BJ (cell line): ENCODE results near the gene MBNL3. TPM values are rescaled to one million over a fixed set of nuclear protein-coding genes. Genes with fewer than 3 reads are reported as not detected.

Experiments
- CTCF ChIA-PET: fragments of 350-600 bp; formaldehyde crosslinking; extraction: SDS; loops from one replicate; lab custom pipeline; 2021; ENCODE audit warnings: antibody characterized with exemption, inconsistent platforms; lab: Yijun Ruan, JAX
- POLR2A ChIA-PET: fragments of 300-600 bp; sonication (Branson Sonifier 250); formaldehyde crosslinking; extraction: SDS; loops from one replicate; lab custom pipeline; 2021; ENCODE audit warnings: antibody characterized with exemption; lab: Charles Lee
- DNase-seq: peaks from one replicate; pipeline ENCODE4 v3.0.0-alpha.2; 2011; ENCODE audit warnings: low read depth
- H3K27me3 ChIP-seq: 2 replicates; pipeline ENCODE4 v1.6.0; 2011; ENCODE audit warnings: low read length; ENCODE audit not compliant: control insufficient read depth, insufficient read depth
- H3K36me3 ChIP-seq: 2 replicates; pipeline ENCODE4 v1.5.1; 2011; ENCODE audit warnings: low read length; ENCODE audit not compliant: control insufficient read depth, insufficient read depth
- H3K4me3 ChIP-seq: 2 replicates; pipeline ENCODE4 v1.5.1; 2011; ENCODE audit warnings: low read depth, mild to moderate bottlenecking, control low read depth, low read length
- polyA plus RNA-seq: library from polyadenylated mRNA; depleted of rRNA; stranded (reverse); fragments of >200 nt; gene quantifications from 2 replicates; pipeline ENCODE4 v1.2.3, GENCODE V29; 2011
- TF ChIP-seq, protein P1 (sequence below): IDR thresholded peaks from 2 replicates; pipeline ENCODE4 v1.5.1; 2011; ENCODE audit warnings: low read depth, mild to moderate bottlenecking, control low read depth, inconsistent platforms, low read length, moderate library complexity; ENCODE audit not compliant: insufficient read depth

MBNL3 gene
- polyA plus RNA-seq, 1 experiment = 1.3 TPM

DNA sequence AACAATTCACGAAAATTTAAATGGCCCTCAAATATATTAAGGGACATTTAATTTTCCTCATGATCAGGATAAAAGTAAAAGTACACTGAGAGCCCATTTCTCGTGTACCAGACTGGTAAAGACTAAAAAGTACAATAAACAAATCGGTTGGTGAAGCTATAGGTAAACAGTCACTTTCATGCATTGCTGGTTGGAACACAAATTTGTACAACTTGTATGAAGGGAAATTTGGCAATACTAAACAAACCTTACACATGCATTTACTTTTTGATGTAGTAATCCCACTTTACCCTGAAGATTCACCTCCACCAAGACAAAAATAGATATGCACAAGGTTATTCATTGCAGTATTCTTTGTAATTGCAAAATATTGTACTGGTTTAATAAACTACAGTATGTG is 31.4 kb upstream of the MBNL3 start:
- ChIA-PET CTCF (no interaction called here), POLR2A (no interaction called here)
- no peak overlapping the region for H3K4me3 ChIP-seq
- TF ChIP-seq, protein P1, sequence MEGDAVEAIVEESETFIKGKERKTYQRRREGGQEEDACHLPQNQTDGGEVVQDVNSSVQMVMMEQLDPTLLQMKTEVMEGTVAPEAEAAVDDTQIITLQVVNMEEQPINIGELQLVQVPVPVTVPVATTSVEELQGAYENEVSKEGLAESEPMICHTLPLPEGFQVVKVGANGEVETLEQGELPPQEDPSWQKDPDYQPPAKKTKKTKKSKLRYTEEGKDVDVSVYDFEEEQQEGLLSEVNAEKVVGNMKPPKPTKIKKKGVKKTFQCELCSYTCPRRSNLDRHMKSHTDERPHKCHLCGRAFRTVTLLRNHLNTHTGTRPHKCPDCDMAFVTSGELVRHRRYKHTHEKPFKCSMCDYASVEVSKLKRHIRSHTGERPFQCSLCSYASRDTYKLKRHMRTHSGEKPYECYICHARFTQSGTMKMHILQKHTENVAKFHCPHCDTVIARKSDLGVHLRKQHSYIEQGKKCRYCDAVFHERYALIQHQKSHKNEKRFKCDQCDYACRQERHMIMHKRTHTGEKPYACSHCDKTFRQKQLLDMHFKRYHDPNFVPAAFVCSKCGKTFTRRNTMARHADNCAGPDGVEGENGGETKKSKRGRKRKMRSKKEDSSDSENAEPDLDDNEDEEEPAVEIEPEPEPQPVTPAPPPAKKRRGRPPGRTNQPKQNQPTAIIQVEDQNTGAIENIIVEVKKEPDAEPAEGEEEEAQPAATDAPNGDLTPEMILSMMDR = no peak
- no peaks in the 10 kb centered on the region for H3K27me3 ChIP-seq
- no peak for DNase-seq
- no peaks in the 10 kb centered on the region for H3K36me3 ChIP-seq

DNA sequence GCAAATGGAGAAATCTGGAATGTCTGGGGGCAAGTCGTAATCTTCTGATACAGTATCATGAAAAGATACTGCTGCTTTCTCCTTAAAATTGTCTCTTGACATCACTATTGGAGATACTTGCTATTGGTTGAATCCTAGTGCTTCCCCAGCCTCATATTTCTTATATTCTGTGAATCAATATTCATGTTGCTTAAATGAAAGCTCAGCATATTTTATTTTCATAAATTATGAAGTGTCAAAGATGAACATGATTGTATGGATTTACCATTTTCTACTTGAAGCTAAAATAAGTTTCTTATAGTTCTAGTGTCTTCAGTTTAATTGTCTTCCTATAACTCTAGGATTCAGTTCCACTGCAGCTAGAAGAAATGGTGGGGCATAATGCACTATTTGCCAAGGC is 29.6 kb upstream of the MBNL3 start:
- CTCF ChIA-PET = no interaction called here
- H3K36me3 ChIP-seq = no peaks in the 10 kb centered on the region
- DNase-seq = no peak
- POLR2A ChIA-PET = no interaction called here
- TF ChIP-seq, protein P1 = no peak
- no peak overlapping the region for H3K4me3 ChIP-seq
- no peaks in the 10 kb centered on the region for H3K27me3 ChIP-seq

DNA sequence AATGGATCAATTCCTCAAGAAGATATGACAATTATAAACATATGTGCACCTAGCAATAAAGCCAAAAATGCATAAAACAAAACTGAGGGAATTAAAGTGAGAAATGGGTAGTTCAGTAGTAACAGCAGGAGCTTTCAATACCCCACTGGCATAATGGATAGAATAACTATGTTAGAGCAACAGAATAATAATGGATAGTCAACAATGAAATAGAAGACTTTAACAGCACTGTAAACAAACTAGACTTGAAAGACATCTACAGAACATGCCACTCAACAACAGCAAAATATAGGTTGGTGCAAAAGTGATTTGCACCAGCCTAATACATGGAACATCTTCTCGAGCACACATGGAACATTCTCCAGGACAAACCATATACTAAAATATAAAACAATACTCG is 20.0 kb upstream of the MBNL3 start:
- CTCF ChIA-PET = no interaction called here
- POLR2A ChIA-PET = no interaction called here
- no peaks in the 10 kb centered on the region for H3K36me3 ChIP-seq
- DNase-seq = no peak
- no peaks in the 10 kb centered on the region for H3K27me3 ChIP-seq
- H3K4me3 ChIP-seq = no peak overlapping the region
- TF ChIP-seq, protein P1 = no peak

DNA sequence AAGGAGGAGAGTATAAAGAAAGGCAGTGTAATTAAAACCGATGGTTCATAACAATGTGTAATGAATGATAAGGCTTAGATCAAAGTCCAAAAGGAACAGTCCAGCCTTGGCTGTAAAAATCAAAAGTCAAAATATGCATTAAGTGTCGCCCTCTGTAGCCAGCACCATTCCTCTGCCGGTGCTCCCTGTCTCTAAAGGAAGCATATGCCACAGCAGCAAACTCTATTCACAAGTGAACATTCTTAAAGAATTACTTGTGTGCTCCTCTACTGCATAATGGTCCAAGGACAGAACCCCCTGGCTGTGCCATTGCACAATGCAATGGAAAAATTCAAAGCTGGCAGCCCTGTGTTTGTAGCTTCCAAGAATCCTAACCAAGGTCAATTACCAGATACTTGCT is 16.3 kb upstream of the MBNL3 start:
- CTCF ChIA-PET = no interaction called here
- no peaks in the 10 kb centered on the region for H3K27me3 ChIP-seq
- no peak for DNase-seq
- POLR2A ChIA-PET = no interaction called here
- H3K4me3 ChIP-seq = no peak overlapping the region
- TF ChIP-seq, protein P1 = no peak
- H3K36me3 ChIP-seq = no peaks in the 10 kb centered on the region

DNA sequence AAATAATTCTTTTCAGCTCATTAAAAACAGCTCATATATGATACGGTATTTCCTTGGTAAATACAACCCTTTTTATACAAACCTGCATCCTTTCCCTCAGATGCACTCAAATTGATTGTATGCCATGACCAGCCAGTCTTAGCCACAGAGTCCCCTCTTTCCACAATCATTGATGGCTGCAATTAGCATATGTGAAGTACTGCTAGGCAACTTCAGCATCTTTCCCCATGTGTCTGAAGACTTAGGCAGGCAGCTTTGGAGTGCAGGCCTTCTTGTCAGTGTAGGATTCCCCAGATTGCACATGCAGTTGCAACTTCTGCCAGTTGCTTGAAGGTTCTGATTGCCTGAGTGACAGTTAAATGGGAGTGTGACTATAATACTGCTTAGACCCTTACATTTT is 15.6 kb upstream of the MBNL3 start:
- no peaks in the 10 kb centered on the region for H3K36me3 ChIP-seq
- CTCF ChIA-PET = no interaction called here

More for the DNA sequence above, 15.6 kb upstream of the MBNL3 start:
- H3K4me3 ChIP-seq = no peak overlapping the region
- no peaks in the 10 kb centered on the region for H3K27me3 ChIP-seq
- POLR2A ChIA-PET = no interaction called here
- TF ChIP-seq, protein P1 = no peak
- DNase-seq = no peak
